AG10803 (cell line): ENCODE results near the gene SBNO2.

Experiments used
- DNase-seq: peaks from one replicate; pipeline ENCODE4 v3.0.0; 2010; ENCODE audit warnings: low read depth
- H3K4me3 ChIP-seq: 2 replicates; pipeline ENCODE4 v1.5.1; 2011; ENCODE audit warnings: mild to moderate bottlenecking, low read length, control low read depth
- TF ChIP-seq, protein P1 (sequence below): conservative IDR thresholded peaks from 2 replicates; pipeline ENCODE4 v1.5.1; 2011; ENCODE audit warnings: mild to moderate bottlenecking, low read length, control low read depth, inconsistent platforms

Gene SBNO2

DNA sequence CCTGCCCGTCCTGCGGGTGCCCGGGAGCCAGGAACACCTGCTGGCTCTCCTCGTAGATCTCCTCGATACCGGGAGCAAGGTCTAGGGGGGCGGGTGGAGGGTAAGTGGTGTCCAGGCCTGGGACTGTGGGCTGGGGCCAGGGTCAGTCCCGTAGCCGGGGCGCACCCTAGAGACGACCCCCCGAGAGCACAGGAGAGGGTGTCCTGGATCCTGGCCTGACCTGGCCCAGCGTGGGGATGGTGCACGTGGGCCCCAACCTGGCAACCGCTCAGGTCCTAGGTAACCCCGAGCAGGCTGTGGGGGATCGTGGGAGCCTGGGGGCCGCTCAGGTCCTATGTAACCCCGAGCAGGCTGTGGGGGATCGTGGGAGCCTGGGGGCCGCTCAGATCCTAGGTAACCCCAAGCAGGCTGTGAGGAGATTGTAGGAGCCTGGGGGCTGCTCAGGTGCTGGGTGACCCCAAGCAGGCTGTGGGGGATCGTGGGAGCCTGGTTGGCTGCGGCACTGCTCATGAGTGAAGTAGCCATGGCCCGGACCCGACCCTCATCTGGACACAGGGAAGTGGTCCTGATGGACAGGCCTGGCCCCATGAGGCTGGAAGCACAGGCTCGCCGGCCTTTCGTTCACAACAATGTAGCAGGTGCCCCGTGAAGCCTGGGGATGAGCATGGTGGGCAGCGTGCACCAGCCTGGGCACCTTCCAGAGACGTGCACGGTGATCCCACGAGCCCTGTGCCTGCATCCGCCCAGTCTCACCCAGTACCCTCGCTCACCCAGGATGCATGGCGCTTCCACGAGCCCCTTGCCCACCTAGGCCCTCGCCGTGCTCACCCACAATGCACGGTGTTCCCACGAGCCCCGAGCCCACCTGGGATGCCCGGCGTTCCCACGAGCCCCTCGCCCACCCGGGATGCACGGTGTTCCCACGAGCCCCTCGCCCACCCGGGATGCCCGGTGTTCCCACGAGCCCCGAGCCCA, 64.1 kb downstream of the SBNO2 start:
- no peak overlapping the region for H3K4me3 ChIP-seq
- TF ChIP-seq, protein P1, sequence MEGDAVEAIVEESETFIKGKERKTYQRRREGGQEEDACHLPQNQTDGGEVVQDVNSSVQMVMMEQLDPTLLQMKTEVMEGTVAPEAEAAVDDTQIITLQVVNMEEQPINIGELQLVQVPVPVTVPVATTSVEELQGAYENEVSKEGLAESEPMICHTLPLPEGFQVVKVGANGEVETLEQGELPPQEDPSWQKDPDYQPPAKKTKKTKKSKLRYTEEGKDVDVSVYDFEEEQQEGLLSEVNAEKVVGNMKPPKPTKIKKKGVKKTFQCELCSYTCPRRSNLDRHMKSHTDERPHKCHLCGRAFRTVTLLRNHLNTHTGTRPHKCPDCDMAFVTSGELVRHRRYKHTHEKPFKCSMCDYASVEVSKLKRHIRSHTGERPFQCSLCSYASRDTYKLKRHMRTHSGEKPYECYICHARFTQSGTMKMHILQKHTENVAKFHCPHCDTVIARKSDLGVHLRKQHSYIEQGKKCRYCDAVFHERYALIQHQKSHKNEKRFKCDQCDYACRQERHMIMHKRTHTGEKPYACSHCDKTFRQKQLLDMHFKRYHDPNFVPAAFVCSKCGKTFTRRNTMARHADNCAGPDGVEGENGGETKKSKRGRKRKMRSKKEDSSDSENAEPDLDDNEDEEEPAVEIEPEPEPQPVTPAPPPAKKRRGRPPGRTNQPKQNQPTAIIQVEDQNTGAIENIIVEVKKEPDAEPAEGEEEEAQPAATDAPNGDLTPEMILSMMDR = no peak
- no peak for DNase-seq

DNA sequence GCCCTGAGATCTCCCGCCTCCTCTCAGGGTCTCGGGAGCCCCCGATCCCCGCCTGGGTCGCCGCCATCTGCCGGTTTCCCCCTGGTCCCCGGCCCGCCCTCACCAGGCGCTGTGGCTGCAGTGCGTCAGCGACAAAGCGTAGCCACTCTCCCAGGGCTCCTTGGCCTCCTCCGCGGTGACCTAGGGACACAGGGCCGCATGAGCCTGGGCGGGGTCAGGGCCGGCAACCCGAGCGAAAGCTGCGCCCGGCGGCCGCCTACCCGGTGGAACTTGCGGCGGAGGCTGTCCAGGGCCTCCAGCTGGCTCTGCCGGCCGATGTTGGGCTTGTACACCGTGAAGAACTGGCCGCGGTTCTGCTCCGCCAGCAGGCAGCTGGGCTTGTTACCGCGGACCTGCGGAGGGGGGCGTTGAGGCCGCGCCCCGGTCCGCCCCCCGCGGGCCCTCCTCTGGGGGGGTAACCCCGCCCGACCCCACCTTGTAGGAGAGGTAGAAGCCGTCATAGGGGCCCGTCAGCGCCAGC, 65.0 kb downstream of the SBNO2 start:
- no peak overlapping the region for H3K4me3 ChIP-seq
- no peak for DNase-seq
- TF ChIP-seq, protein P1 = no peak

DNA sequence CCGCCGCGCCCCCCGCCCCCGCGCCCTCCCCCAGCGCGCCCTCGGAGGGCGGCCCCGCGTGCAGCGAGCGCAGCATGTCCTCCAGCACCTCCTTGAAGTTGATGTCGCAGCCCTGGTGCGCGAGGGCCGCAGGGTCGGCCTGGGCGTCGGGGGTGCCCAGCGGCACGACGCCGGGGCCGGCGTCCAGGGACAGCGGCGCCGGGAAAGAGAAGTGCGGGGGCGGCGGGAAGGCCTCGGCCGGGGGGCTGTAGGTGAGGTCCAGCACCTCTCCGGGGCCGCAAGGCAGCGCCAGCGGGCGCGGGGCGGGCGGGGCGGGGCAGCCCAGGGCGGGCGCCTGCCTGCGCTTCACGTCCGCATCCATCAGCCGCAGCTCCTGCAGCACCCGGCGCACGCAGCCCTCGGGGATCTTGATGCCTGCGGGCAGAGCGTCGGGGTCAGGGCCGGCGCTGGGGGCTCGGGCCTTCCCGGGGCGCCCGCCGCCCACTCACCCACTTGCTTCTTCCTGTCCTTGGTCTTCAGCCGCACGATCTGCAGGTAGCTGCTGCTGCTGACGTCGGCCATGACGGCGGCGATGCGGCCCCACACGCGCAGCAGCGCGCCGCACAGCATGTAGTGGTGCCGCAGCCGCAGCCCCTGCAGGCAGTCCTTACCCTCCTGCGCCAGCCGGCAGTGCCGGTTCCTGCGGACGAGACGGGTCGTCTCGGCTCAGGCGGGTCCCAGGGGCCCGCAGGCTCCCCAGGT, 65.6 kb downstream of the SBNO2 start:
- TF ChIP-seq, protein P1 = no peak
- no peak for DNase-seq
- no peak overlapping the region for H3K4me3 ChIP-seq

DNA sequence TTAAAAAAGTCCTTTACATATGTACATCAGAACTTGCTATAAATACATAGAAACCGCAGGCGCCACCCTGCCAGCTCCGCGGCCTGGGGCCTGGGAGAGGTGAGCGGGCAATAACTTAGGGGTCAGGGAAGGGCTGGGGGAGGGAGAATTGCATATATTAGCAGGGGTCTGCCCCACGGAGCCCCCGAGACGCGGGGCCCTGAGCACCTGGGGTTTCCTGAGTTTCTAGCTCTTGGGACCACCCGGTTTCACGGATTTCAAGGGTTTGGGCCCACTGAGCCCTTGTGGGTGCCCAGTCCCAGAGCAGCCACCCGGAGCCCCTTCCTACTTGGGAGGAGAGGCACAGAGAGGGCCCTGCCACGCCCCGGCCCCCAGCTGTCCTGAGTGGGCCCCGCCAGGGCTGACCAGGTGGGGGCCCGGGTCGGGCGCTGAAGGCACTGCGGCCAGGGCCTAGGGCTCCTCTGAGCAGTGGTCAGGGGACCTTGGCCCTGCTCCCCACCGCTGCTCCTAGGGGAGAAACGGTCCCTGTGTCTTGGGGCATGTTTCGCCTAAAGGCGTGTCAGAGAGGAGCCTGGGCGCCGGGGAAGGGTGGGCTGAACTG, 66.3 kb downstream of the SBNO2 start:
- TF ChIP-seq, protein P1 = no peak
- DNase-seq = no peak
- H3K4me3 ChIP-seq = no peak overlapping the region

DNA sequence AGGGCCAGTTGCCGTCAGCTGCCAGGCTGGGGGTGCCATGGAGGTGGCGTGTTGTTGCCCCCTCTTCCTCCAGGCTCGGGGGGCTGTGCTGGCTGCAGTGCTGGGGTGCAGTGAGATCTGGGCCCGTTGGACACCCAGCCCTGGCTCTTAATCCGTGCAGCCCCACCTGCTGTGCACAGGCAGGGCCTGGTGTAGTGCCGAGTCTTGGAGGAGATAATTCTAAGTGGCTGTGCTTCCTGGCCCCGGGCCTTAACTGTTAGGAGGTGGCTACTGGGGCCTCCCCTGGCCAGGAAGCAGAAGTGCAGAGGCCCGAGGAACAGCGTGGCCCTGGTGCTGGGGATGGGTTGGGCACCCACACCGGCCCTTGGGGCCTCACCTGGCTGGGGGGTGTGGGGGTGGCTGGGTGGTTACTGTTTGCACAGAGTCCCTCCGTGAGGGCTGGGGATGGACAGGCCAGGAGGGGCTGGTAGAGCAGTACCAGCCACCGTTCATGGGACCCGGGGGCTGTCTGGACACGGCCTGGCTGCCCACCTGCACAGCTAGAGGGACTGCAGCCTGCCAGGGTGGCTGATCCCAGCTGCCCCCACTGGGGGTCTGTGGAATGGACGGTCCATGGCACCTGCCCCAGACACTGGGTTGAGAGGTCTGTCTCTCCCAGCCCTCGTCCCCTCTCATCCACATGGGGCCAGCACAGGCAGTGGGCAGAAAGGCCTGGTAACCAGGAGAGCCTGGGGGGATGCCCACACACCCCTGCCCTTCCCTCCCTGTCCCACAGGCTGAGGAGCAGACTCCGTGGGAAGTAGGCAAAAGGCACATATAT, 67.0 kb downstream of the SBNO2 start:
- H3K4me3 ChIP-seq = no peak overlapping the region
- DNase-seq = peak; percentile 74
- TF ChIP-seq, protein P1 = peak; percentile 25
